WTC11 (cell line): ENCODE measurements around the gene POSTN.

Experiments
- CBFB ChIP-seq: sonication (generic); formaldehyde crosslinking; IDR thresholded peaks from 2 replicates; pipeline ENCODE4 v1.8.1; 2022; ENCODE audit warnings: mild to moderate bottlenecking, low read depth, missing genetic modification reagents
- TF ChIP-seq, protein P1 (sequence below): sonication (generic); formaldehyde crosslinking; IDR thresholded peaks from 2 replicates; pipeline ENCODE4 v1.8.1; 2023; ENCODE audit warnings: mild to moderate bottlenecking, missing genetic modification reagents, moderate library complexity
- TF ChIP-seq, protein P2 (sequence below): fragments of 200-600 bp; IDR thresholded peaks from 2 replicates; pipeline ENCODE4 v1.8.0; 2022; ENCODE audit warnings: antibody characterized with exemption

DNA sequence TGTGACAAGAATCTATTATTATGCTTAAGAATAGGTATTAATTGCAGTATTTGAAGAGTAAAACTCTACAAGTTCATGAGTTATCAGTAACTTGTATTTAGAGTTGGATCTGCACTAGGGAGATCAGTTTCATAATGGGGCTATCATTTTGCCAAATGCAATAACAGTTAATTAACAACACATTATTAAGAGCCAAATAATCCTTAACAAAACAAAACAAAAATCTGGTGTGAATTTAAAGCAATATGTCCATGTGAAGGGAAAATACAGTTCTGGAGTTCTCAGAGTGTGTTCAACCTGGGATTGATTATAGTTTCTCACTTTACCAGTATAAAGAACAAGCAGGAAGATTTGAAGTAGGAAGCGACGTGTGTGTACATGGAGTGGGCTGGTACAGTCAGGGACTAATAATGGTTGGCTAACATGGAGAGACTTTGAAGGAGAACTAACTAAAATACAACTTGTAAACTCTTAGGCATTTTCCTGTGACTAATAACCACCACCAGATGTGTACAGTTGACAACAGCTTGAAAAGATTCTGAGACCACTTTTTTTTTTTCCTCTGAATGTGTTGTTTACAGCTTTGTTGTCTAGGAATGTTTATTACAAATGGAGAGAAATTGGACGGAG lies 58.5 kb downstream of the POSTN start:
- TF ChIP-seq, protein P1, sequence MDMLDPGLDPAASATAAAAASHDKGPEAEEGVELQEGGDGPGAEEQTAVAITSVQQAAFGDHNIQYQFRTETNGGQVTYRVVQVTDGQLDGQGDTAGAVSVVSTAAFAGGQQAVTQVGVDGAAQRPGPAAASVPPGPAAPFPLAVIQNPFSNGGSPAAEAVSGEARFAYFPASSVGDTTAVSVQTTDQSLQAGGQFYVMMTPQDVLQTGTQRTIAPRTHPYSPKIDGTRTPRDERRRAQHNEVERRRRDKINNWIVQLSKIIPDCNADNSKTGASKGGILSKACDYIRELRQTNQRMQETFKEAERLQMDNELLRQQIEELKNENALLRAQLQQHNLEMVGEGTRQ (CRISPR knock-in tag) = no peak
- TF ChIP-seq, protein P2, sequence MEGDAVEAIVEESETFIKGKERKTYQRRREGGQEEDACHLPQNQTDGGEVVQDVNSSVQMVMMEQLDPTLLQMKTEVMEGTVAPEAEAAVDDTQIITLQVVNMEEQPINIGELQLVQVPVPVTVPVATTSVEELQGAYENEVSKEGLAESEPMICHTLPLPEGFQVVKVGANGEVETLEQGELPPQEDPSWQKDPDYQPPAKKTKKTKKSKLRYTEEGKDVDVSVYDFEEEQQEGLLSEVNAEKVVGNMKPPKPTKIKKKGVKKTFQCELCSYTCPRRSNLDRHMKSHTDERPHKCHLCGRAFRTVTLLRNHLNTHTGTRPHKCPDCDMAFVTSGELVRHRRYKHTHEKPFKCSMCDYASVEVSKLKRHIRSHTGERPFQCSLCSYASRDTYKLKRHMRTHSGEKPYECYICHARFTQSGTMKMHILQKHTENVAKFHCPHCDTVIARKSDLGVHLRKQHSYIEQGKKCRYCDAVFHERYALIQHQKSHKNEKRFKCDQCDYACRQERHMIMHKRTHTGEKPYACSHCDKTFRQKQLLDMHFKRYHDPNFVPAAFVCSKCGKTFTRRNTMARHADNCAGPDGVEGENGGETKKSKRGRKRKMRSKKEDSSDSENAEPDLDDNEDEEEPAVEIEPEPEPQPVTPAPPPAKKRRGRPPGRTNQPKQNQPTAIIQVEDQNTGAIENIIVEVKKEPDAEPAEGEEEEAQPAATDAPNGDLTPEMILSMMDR = no peak
- TF ChIP-seq CBFB (CRISPR knock-in tag) = no peak
